Mesenchymal stem cell (in vitro differentiated cells and primary cell): ENCODE measurements around the gene SNX24.

Experiments used
- DNase-seq: peaks from one replicate; pipeline ENCODE4 v3.0.0-alpha.2; 2013
- H2AFZ ChIP-seq: one replicate; pipeline ENCODE4 v1.6.1; 2013; ENCODE audit warnings: low read depth, mild to moderate bottlenecking, control low read depth, inconsistent platforms, low read length, moderate library complexity
- H2AK5ac ChIP-seq: 2 replicates; pipeline ENCODE4 v1.6.1; 2013; ENCODE audit warnings: low read length, moderate library complexity, mild to moderate bottlenecking, inconsistent platforms; ENCODE audit not compliant: severe bottlenecking
- H2BK120ac ChIP-seq: one replicate; pipeline ENCODE4 v1.6.1; 2013; ENCODE audit warnings: low read depth, mild to moderate bottlenecking, inconsistent platforms, low read length, moderate library complexity
- H2BK12ac ChIP-seq, 2 experiments: one replicate each; pipeline ENCODE4 v1.6.1; 2013; ENCODE audit warnings: inconsistent platforms in 2 of 2, low read length in 2 of 2, mild to moderate bottlenecking in 2 of 2, moderate library complexity in 2 of 2, control low read depth in 1 of 2
- H2BK15ac ChIP-seq: one replicate; pipeline ENCODE4 v1.6.1; 2013; ENCODE audit warnings: mild to moderate bottlenecking, low read depth, inconsistent platforms; ENCODE audit not compliant: poor library complexity, severe bottlenecking
- H2BK5ac ChIP-seq: 2 replicates; pipeline ENCODE4 v1.6.1; 2013; ENCODE audit warnings: low read depth, mild to moderate bottlenecking, low read length, control low read depth, inconsistent platforms; ENCODE audit not compliant: poor library complexity, severe bottlenecking
- H3K14ac ChIP-seq, 2 experiments: one replicate each; pipeline ENCODE4 v1.6.1; 2013; ENCODE audit warnings: inconsistent platforms in 2 of 2, low read length in 2 of 2, control low read depth in 1 of 2, mild to moderate bottlenecking in 1 of 2, moderate library complexity in 1 of 2
- H3K18ac ChIP-seq, 2 experiments: one replicate each; pipeline ENCODE4 v1.6.1; 2013; ENCODE audit warnings: inconsistent platforms in 2 of 2, low read length in 2 of 2, control low read depth in 1 of 2, low read depth in 1 of 2, mild to moderate bottlenecking in 1 of 2
- H3K23ac ChIP-seq, 2 experiments: one replicate each; pipeline ENCODE4 v1.6.1; 2013; ENCODE audit warnings: inconsistent platforms in 2 of 2, low read length in 2 of 2, mild to moderate bottlenecking in 2 of 2, moderate library complexity in 2 of 2, control low read depth in 1 of 2
- H3K27ac ChIP-seq: 2 replicates; pipeline ENCODE4 v1.5.1; 2013; ENCODE audit warnings: mild to moderate bottlenecking, moderate library complexity, low read length, control low read depth, inconsistent platforms; ENCODE audit not compliant: poor library complexity, severe bottlenecking
- H3K27me3 ChIP-seq, 2 experiments: 2 replicates each; pipeline versions ENCODE4 v1.6.1 to v1.7.0; 2013; ENCODE audit warnings: low read length in 2 of 2, mild to moderate bottlenecking in 2 of 2, moderate library complexity in 2 of 2, control low read depth in 1 of 2, inconsistent platforms in 1 of 2; ENCODE audit not compliant: control insufficient read depth in 1 of 2, insufficient read depth in 1 of 2
- H3K36me3 ChIP-seq, 2 experiments: 2 replicates each; pipeline versions ENCODE4 v1.6.1 to v1.7.0; 2013; ENCODE audit warnings: low read length in 2 of 2, control low read depth in 1 of 2, inconsistent platforms in 1 of 2, low read depth in 1 of 2, mild to moderate bottlenecking in 1 of 2; ENCODE audit not compliant: insufficient read depth in 2 of 2, control insufficient read depth in 1 of 2
- H3K4ac ChIP-seq, 2 experiments: one replicate each; pipeline ENCODE4 v1.6.1; 2013; ENCODE audit warnings: inconsistent platforms in 2 of 2, low read length in 2 of 2, mild to moderate bottlenecking in 2 of 2, moderate library complexity in 2 of 2, control low read depth in 1 of 2, low read depth in 1 of 2
- H3K4me1 ChIP-seq: 2 replicates; pipeline ENCODE4 v1.6.1; 2013; ENCODE audit warnings: low read depth, low read length, control low read depth; ENCODE audit not compliant: control insufficient read depth, insufficient read depth
- H3K4me2 ChIP-seq: 2 replicates; pipeline ENCODE4 v1.6.1; 2013; ENCODE audit warnings: low read length, mild to moderate bottlenecking, inconsistent platforms; ENCODE audit not compliant: poor library complexity, severe bottlenecking
- H3K4me3 ChIP-seq, 2 experiments: 2 replicates each; pipeline versions ENCODE4 v1.5.1 to v1.7.0; 2013; ENCODE audit warnings: low read length in 2 of 2, mild to moderate bottlenecking in 2 of 2, control low read depth in 1 of 2, low read depth in 1 of 2; ENCODE audit not compliant: insufficient read depth in 1 of 2
- H3K79me1 ChIP-seq: replicated peaks from 2 replicates; pipeline ENCODE4 v1.6.1; 2013; ENCODE audit warnings: mild to moderate bottlenecking, control low read depth, low read length, inconsistent platforms; ENCODE audit not compliant: poor library complexity, severe bottlenecking
- H3K9ac ChIP-seq: 2 replicates; pipeline ENCODE4 v1.7.0; 2013; ENCODE audit warnings: mild to moderate bottlenecking, low read length, moderate library complexity
- H3K9me3 ChIP-seq: 2 replicates; pipeline ENCODE4 v1.7.0; 2013; ENCODE audit warnings: mild to moderate bottlenecking, low read length; ENCODE audit not compliant: control insufficient read depth
- H4K8ac ChIP-seq: one replicate; pipeline ENCODE4 v1.6.1; 2013; ENCODE audit warnings: inconsistent platforms, mild to moderate bottlenecking, low read length, moderate library complexity
- H4K91ac ChIP-seq: one replicate; pipeline ENCODE4 v1.6.1; 2013; ENCODE audit warnings: mild to moderate bottlenecking, low read length, inconsistent platforms
- WGBS: methylation state at CpG from one replicate; pipeline ENCODE4 v1.1.7; 2013; ENCODE audit warnings: mixed read lengths; 5-methylcytosine and 5-hydroxymethylcytosine counted together

Gene SNX24

GRCh38 chr5:122919969-122920368 is 74.6 kb downstream of the SNX24 start:
- DNase-seq = no peak
- no peak overlapping the region for H2AK5ac ChIP-seq
- no peak overlapping the region for H2BK12ac ChIP-seq
- H3K79me1 ChIP-seq = peaks cover 29% of the 10 kb centered on the region
- 69% methylated on average over 1 of the region's 1 CpG for WGBS
- H4K8ac ChIP-seq = no peak overlapping the region
- H3K4ac ChIP-seq = no peak overlapping the region
- H4K91ac ChIP-seq = no peak overlapping the region
- H3K18ac ChIP-seq = no peak overlapping the region
- no peak overlapping the region for H3K4me2 ChIP-seq
- H3K4me1 ChIP-seq = no peaks in the 10 kb centered on the region
- H2AFZ ChIP-seq = no peak overlapping the region
- H3K23ac ChIP-seq = no peak overlapping the region
- H2BK120ac ChIP-seq = no peak overlapping the region
- no peak overlapping the region for H2BK5ac ChIP-seq
- H3K27ac ChIP-seq = no peak overlapping the region
- H3K9ac ChIP-seq = no peak overlapping the region
- no peak overlapping the region for H3K4me3 ChIP-seq
- no peak overlapping the region for H3K14ac ChIP-seq
- H2BK15ac ChIP-seq = no peak overlapping the region
- no peaks in the 10 kb centered on the region for H3K36me3 ChIP-seq
- no peaks in the 10 kb centered on the region for H3K9me3 ChIP-seq
- no peaks in the 10 kb centered on the region for H3K27me3 ChIP-seq

GRCh38 chr5:122921826-122922225 is 76.4 kb downstream of the SNX24 start:
- Histone ChIP-seq H4K8ac (no peak overlapping the region), H2BK12ac (no peak overlapping the region)

GRCh38 chr5:122924203-122924602 is 78.8 kb downstream of the SNX24 start:
- no peak overlapping the region for H2BK15ac ChIP-seq
- no peak overlapping the region for H3K4me2 ChIP-seq
- WGBS = 61% methylated on average over 3 of the region's 5 CpGs
- no peak overlapping the region for H3K23ac ChIP-seq
- no peak overlapping the region for H2BK12ac ChIP-seq
- H3K14ac ChIP-seq = no peak overlapping the region
- no peak overlapping the region for H2AK5ac ChIP-seq
- no peak overlapping the region for H2BK120ac ChIP-seq
- H3K9ac ChIP-seq = no peak overlapping the region
- no peaks in the 10 kb centered on the region for H3K9me3 ChIP-seq
- no peak overlapping the region for H3K18ac ChIP-seq
- no peak overlapping the region for H2BK5ac ChIP-seq
- no peaks in the 10 kb centered on the region for H3K27me3 ChIP-seq
- no peak overlapping the region for H4K91ac ChIP-seq
- H3K4me1 ChIP-seq = peaks cover 2% of the 10 kb centered on the region
- no peak overlapping the region for H4K8ac ChIP-seq
- H3K4me3 ChIP-seq = no peak overlapping the region
- H3K4ac ChIP-seq = no peak overlapping the region
- peaks cover 31% of the 10 kb centered on the region for H3K79me1 ChIP-seq
- H3K36me3 ChIP-seq = peaks cover 0 to 3% of the 10 kb centered on the region in 2 experiments
- peak; percentile 51 for DNase-seq
- no peak overlapping the region for H2AFZ ChIP-seq
- no peak overlapping the region for H3K27ac ChIP-seq

More at GRCh38 chr5:122921826-122922225, 76.4 kb downstream of the SNX24 start:
- Histone ChIP-seq H2AFZ (no peak overlapping the region), H3K79me1 (peaks cover 29% of the 10 kb centered on the region), H3K4me2 (no peak overlapping the region), H2BK15ac (no peak overlapping the region), H3K4ac (no peak overlapping the region), H3K27me3 (no peaks in the 10 kb centered on the region), H2BK5ac (no peak overlapping the region), H3K9me3 (no peaks in the 10 kb centered on the region), H3K14ac (no peak overlapping the region), H2AK5ac (no peak overlapping the region), H4K91ac (no peak overlapping the region), H3K4me3 (no peak overlapping the region), H2BK120ac (no peak overlapping the region), H3K18ac (no peak overlapping the region), H3K36me3 (peaks cover 0 to 3% of the 10 kb centered on the region in 2 experiments), H3K27ac (no peak overlapping the region), H3K4me1 (peaks cover 2% of the 10 kb centered on the region), H3K23ac (no peak overlapping the region), H3K9ac (no peak overlapping the region)
- DNase-seq = peak; percentile 25
- 13% methylated on average over 1 of the region's 4 CpGs for WGBS

- Histone ChIP-seq H2BK5ac (no peak overlapping the region), H2AK5ac (no peak overlapping the region), H2AFZ (no peak overlapping the region), H3K27ac (no peak overlapping the region), H3K36me3 (peaks cover 0 to 3% of the 10 kb centered on the region in 2 experiments), H3K79me1 (peaks cover 28% of the 10 kb centered on the region), H3K4ac (no peak overlapping the region), H4K91ac (no peak overlapping the region), H2BK120ac (no peak overlapping the region), H3K4me2 (no peak overlapping the region), H3K14ac (no peak overlapping the region), H3K9ac (no peak overlapping the region), H3K18ac (no peak overlapping the region), H2BK12ac (no peak overlapping the region), H3K27me3 (no peaks in the 10 kb centered on the region), H3K9me3 (no peaks in the 10 kb centered on the region), H2BK15ac (no peak overlapping the region), H3K4me3 (no peak overlapping the region), H4K8ac (no peak overlapping the region), H3K23ac (no peak overlapping the region), H3K4me1 (peaks cover 2% of the 10 kb centered on the region)
- DNase-seq = no peak
- 93% methylated on average over 4 of the region's 4 CpGs for WGBS
Measured at GRCh38 chr5:122924719-122925395, 79.4 kb downstream of the SNX24 start.
